ENCODE data around the gene NRGN.

Gene NRGN

DNA sequence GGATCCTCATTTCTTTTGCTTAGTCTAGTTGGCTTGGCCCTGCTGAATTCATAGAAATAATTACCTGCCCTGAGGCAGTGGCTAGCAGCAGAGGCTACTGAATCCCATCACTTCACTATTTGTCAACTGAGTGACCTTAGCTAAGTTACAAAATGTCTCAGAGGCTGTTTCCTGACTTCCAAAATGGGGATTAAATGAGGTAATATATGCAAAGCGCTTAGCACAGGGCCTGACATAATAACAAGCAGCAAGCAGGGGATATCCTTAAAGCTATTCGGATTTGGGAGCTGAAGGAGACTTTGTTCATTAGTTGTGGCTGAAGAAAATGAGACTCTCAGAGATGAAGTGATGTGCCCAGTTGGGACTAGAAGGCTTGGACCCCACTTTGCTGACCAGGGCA, 2.8 kb downstream of the NRGN start:
- no peak for DNase-seq

DNA sequence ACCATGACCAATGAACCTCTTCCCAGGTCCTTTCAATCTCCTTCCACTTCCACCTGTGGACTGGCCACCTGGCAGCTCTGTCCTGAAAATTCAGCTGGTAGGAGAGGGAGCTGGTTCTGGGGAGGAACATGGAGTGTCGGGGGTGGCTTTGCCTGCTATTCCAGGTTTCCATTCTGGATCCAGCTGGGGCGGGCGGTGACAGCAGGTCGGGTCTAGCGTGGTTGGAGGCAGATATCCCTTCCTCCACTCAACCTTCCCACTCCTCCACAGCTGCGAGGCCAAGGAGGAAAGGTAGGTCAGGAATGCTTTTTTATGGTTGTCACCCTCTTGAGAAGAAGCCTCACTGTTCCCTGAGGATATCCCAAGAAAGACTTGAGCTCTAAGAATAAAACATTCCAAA, 3.3 kb downstream of the NRGN start:
- no peak for DNase-seq

DNA sequence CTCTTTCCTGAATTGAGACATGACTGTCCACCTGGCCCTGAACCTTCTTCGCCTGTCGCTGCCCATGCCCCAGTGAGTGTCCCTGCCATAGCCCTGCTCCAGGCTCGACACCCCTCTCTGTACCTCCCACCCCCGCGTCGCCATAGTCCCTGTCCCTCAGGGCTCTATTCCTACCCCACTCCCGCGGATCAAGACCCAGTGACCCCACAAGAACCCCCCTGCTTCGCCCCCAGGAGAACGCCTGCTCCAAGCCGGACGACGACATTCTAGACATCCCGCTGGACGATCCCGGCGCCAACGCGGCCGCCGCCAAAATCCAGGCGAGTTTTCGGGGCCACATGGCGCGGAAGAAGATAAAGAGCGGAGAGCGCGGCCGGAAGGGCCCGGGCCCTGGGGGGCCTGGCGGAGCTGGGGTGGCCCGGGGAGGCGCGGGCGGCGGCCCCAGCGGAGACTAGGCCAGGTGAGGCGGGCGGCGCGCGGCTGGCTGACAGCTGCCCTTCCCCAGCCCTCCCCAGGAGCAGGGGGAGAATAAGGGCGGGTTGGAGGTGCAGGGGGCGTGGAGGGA, 5.6 kb downstream of the NRGN start:
- DNase-seq: no peak

DNA sequence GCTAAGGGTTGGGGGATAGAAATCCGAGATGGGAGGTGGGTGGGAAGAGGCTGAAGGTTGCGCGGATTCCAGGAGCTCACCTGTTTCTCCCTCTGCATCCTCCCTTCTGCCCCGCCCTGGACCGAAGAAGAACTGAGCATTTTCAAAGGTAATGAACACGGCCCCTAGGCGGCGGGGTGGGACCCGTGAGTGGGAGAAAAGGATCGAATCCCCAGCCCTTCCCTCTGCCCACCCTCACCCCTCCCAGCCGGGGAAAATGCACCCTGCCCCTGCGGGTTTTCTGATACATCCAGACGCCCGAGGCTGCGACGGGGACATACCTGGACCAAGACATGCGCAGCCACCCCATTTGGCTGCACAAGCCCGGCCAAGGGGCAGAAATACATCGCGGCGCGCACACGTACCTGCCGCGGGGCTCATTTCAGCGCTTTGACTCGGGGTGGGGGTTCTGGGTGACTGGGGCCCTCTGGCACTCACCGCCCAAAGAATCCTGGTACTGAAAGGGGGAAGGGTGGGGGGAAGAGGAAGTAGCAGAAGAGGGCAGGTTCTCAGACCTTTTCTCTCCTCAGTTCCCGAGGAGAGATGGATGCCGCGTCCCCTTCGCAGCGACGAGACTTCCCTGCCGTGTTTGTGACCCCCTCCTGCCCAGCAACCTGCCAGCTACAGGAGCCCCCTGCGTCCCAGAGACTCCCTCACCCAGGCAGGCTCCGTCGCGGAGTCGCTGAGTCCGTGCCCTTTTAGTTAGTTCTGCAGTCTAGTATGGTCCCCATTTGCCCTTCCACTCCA, 6.3 kb downstream of the NRGN start:
- DNase-seq: peak; percentile 17

DNA sequence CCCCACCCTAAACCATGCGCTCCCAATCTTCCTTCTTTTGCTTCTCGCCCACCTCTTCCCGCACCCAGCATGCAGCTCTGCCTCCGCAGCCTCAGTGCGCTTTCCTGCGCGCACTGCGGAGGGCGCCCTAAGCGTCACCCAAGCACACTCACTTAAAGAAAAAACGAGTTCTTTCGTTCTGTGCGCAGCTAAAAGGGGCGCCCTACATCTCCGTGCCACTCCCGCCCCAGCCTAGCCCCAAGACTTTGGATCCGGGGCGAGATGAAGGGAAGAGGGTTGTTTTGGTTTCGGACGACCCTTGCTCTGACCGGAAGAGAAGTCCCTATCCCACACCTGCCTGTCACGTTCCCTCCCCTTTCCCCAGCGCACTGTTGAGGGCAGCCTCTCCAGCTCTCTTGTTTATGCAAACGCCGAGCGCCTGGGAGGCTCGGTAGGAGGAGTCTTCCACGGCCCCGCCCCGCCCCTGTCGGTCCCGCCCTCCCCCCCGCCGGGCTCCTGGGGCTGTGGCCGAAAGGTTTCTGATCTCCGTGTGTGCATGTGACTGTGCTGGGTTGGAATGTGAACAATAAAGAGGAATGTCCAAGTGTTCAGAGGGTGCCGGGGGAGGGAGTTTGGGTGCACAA, 7.0 kb downstream of the NRGN start:
- DNase-seq: peak; percentile 59

DNA sequence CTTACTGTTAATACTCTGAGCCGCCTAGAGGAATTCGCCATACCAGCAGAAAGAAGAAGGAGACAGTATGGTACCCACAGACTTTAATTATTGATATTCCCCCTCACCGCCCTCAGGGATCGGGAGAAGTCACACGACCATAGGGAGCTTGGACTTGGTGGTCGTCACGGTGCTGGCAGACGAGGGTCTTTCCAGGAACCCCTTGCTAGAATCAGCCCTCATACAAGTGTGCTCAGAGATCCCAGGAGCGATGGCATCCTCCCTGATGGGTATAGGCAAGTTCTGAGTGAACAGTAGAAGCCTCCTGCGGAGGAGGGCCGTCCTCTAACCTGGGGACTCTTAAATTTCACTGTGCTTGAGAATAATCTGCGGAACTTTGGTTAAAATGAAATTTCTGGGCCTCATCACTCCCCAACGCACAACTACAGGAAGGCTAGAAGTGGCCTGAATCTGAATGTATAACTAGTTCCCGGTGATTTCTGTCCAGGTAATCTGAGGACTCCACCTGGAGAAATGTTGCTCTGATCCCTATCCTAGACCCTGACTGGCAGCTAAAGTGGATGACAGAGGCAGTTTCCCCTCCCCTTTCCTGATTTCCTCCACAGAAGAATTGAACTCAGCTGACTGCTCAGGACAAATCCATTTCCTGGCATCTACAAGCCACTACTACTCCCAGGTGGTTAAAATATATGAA, 7.8 kb downstream of the NRGN start:
- no peak for DNase-seq

DNA sequence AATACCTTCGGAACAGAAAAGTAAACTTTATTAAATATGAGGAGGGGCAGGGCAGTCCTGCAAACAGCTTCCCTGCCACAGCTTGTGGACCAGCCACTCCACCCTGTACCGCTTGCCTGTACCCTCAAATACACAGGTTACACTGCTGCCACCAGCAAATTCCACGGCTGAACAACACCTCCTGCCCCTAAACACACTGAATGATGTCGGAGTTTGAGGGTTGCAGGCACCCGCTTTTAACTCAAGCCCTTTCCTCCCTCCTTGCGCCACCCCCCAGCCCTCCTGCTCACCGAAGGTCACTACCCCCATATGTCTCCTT, 8.3 kb downstream of the NRGN start:
- no peak for DNase-seq

DNA sequence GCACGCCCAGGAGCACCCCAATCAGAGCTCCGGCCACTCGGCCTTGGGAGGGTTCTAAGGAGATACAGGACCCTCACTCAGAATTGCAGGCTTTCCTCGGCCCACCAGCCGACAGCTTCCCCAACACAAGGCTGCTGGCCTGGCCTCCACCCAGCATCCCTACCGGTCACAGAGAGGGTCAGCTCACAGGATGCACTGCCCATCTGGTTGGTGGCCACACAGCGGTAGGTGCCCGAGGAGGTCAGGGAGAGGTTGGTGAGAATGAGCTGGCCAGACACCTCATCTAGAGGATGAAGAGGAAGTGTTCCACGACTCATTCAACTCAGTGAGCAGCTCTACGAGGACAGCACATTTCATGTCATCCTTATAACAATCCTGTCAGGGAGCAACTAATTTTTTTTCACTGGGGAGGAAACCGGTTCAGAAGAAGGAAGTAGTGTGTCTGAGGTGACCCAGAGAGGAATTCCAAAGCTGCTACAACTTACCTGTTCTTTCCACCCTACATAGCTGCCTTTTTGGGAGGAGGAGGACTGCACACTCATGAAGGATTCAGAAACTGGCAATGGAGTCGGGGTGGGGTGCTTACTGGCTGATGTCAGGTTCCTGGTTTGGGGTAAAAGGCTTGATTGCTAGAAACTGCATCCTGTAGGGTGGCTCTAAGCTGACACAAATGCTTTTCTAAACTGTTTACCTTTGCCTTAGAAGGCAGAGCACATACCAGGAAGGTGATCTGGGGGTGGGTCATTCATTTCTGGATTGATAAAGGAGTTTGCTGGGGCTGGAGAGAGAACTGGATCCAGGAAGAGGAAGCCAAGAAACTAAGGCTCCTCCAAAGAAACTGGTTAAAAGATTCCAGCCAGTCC, 9.0 kb downstream of the NRGN start:
- no peak for DNase-seq

DNA sequence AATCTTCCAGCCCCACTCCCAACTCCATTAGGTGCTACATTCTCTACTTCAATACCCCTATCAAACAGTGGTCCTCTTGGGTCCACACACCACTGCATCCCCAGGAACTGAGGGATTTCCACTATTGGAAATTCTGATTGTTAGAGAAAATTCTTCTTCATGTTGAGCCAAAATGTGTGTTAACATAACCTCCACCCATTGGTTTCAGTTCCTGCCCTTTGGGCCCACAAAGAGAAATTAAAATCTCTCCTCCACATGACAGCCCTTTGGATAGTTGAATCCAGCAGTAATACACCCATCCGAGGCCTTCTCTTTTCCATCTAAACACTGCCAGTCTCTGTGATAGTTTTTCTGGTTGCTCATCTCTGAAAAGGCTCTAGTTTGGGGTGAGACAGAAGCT, 10.2 kb downstream of the NRGN start:
- DNase-seq: no peak

DNA sequence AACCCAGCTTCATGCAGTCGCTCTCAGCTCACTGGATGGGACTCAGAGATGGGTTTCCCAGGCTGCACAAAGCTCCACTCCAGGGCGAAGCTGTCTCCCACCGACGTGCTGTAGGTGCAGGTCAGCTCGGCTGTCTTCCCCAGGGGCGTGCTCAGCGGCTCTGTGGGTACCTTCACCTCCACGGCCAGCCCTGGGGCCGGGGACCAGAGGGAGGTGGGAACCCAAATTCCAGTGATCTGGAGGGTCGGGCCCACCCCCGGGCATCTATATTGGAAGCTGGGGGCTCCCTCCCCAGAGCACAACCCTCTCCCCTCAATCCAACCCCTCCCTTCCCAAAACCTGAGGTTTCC, 11.6 kb downstream of the NRGN start:
- no peak for DNase-seq

DNA sequence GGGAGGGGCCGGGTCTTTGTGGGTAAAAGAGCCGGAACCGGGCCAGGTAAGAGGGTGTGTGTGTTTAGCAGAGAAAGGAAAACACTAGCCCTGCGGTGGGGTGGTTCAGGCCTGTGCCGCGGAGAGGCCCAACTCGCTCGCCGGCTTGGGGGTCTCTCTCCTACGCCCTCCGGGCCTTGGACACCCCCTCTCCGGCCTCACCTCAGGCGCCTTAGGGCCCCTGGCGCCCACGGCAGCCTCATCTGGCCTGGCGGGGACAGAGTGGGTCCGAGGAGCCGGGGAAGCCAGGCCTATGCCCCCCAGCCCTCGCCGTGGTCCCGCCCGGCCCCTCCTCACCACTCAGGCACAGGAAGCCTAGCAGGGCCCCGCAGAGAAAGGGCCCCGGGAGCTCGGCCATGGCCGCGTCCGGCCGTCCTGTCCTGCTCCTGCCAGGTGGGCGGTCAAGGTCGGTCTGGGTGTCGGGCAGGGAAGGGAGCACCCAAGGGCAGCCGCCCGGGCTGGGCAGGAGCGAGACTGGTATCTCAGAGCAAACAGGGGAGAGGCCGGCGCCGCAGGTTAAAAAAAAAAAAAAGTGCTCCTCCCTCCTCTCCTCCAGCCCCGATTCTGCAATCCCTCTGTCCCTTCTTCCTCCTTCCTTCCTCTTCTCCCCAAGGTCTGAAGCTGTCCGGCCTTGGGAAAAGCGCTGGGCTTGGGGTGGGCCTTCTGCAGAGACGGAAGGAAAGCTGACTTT, 12.2 kb downstream of the NRGN start, which contains the start of gene VSIG2:
Gene VSIG2, minus strand, starts transcription at position 515 of the 730 bp plus-strand sequence. Its CDS starts 118 bp downstream, at position 397.
- DNase-seq: no peak

DNA sequence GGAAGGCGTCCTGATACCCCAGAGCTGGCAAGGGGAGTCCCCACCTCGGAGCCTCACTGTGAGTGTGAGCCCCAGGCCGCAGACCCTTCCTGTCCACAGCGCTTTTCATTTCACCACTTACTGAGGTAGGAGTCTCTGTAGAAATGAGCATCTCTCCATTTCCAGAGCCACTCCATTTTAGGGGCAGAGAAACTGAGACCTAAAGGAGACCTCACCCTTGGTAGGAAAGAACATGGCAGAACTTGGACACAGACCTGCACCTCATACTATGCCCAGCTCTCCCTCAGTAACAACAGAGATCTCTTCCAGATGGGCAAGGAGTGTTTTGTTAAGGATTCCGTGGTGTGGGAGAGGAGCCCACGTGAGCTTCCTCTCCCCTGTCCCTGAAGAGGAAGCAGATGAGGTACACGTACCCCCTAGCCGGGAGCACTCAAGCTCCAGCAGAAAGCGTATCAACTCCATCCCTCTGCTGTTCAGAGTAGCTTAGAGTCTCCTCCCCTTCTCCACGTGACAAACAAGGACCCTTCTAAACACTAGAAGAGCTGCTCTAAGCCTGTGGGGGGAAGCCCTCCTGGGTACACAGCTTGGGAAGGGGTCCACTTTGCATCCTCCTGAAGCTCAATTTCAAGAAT, 12.8 kb downstream of the NRGN start:
- no peak for DNase-seq

DNA sequence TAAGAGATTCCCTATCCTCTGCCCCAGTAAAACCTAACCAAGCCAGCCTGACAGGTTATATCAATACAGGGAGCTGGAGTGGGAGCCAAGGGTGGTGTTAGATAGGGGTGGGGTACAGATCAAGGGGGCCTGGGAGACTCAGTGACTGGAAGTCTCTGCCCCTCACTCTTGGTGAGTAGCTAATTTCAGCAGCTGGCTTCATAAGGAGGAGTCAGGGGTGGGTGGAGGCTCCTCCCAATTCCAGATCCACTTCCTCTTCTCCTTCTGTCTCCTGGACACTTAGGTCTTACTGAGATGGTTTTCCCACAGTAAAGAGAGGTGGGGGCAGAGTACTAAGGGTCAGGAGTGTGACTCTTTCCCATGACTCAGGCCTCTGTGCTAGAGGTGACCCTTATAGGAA, 13.5 kb downstream of the NRGN start:
- no peak for DNase-seq

DNA sequence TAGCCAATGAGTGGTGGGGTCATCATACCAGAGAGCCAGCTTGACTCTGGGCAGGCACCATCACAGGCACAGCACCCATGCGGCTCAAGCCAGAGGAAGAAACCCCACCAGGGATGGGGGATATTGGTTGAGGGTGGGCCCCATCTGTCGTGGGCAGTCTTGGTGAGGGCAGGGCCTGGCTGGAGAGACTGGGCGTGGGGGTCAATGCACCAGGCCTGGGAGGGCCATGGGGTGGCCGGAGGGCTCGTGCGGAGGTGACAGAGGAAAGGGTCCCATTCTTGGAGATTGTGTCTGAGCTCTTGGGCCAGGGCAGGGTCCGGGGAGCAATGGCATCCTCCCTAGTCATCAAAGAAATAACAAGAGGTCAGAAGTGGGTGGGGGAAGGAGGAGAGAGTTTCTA, 13.9 kb downstream of the NRGN start:
- DNase-seq: no peak

DNA sequence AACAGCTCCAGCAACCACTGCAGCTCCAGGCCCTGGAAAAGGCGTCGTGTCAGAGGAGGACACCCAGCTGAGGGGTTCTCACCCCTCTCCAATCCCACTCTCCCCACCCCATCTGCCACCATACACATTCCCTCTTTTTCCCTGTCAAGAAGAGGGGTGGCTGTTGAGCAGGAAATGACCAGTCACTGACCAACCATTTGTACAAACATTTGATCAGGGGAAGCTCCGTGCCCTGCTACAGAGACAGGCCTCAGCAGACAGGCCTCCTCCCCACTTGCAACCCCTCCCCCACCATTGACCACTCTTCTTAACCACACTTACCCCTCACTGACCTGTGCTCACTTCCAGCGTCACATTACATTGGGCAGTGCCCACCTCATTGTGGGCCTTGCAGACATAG, 14.6 kb downstream of the NRGN start:
- no peak for DNase-seq

DNA sequence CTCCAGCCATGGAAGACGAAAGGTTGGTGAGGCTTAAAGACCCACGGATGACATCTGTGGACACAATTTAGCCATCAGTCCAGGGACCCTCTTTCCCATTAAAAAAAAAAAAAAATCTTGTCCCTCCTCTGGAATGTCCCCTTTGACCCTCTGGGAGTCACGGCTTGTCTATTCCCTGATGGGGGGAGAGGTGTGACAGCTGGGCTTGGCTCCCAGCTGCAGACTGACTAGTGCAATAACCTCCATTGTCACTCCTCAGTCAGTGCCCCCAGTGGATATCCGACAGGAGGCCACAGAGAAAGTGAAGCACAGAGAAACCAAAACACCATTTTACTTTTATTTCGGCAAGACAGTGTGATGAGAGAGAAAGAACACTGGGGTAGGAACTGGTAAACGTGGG, 15.0 kb downstream of the NRGN start:
- DNase-seq: no peak

DNA sequence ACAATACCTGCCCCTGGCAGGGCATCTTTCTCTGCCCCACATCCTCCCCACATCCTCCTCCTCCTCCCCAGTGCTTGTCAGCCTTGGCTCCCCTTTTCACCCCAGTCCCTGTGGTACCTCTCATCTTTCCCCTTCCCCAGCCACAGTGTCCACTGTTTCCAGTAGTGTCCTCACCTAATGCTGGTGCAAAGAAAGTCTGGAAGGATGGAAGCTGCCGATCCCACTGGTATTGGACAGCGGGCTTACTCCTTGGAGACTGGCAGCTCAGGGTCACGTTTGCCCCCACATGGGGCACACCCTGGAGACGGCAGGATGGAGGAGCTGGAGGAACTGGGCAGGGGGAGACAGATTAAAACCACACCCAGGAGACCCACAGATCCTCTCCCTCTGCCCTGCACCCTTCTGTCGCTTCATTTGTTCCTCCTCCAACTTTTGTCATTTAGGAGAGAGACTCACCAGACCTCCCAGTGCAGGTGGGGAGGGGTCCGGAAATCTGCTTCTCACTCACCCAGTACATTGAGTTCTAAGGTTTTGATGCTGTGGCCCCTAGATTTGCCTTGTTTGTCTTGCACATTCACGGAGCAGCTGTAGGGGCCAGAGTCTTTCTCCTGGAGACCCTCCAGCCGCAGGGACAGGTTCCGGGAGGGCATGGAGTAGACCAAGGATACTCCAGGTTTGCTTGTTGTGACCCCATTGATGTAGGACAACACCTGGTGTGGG, 16.5 kb downstream of the NRGN start:
- DNase-seq: no peak

DNA sequence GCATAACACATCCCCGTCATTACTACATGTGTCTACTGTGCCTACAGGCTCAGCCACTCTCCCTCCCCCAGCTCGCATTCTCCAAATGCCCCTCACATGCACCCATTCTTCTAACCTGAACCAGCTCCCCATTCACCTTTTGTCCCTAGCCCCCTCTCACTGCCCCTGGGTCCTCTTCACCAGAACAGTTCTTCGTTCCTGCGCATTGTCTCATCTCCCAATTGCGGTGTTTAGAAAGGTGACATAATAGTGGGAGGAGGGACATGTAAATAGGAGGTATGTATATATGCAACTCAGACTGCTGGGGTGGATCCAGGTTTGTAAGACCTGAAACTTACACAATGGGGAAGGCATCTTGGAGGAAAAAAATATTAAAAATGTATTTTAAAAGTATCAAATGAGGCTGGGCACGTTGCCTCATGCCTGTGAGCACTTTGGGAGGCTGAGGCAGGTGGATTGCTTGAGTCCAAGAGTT, 17.0 kb downstream of the NRGN start:
- DNase-seq: no peak

DNA sequence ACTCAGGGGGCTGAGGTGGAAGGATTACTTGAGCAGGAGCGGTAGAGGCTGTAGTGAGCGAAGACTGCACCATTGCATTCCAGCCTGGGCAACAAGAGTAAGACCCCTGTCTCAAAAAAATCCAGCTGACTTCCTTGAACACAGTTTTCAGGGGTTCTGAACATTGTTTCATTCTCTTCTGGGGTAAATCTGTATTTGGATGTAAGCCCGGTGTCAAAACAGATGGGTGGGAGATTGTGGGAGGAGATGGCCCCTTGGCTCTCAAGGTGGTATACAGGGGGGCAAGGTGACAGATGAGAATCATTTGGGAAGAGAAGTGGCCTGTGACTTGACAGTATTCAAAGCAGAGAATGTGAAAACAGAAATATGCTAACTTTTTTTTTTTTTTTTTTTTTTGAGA, 17.6 kb downstream of the NRGN start:
- no peak for DNase-seq

DNA sequence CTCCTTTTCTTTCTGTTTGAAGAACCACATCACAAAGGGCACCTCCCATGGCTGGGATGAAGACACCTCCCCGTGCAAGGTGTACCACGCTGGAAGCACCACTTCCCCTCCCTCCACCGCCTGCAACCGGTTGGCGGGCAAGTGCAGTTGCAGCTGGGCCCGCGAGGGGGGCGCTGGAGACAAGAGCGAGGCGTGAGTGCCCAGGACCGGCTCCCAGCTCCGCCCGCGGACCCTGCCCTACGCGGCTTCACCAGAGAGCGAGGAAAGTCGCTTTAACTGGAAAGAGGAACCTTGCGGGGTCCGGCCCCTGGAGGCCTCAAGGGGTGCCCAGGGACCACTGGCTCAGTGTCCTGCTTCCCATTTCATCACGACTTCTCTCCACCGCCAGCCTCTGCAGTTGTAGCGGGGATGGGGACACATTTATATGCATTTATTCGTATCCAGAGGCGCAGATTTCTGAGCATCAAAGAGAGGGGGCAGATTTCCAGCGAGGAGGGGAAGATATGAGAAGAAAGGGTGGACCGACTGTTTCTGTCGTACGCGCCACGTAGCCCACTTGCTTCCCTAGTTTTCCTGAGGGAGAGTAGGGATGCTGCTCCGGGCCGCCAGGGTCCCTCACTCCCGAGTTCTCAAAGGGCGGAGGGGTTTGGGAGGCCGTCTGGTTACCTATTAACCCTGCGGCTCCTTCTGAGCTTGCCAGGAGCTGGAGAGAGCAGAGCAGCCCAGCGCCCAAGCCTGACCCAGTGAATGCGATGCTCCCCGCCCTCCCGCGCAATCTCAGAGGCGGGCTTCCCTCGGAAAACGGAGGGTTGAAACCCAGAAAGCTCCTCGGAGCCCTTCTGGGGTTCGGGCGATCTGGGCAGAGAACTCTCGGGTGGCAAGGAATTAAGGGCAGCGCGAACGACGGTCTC, 18.9 kb downstream of the NRGN start:
- no peak for DNase-seq

Data from NCI-H2171 treated with DMSO at 0.1 percent for 48 hours (cell line).